ENCODE measurements around the gene VAV2. TPM values are rescaled to one million over a fixed set of nuclear protein-coding genes. Genes with fewer than 3 reads are reported as not detected.

VAV2 gene
- total RNA-seq, 2 experiments from 2014 or later = 11.0 to 27.8 TPM

DNA sequence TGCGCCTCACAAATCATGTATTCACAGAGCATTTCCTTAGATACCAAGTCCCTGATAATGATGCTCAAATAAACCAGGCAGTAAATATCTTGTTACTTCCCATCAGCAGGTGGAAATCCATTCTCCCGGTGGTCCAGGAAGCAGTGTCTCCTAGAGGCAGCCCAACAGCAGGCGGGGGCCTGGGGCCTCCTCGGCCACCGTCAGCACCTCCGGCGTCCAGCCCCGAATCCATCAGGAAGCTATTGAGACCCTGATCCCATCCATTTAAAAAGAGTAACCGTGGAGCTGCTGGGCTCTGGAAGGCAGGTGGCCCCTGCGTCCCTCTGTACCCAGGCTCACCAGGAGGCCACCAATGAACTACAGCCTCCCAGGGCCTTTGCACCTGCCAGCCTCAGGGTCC, 54.0 kb downstream of the VAV2 start:
- ChIA-PET POLR2A (interaction anchor here (1.5 kb wide), 1 partner anchor 17 kb away, joined by 3 read pairs; no protein-coding TSS in a partner anchor), CTCF (ENCODE audit: unreplicated experiment) (no interaction called here)
- Histone ChIP-seq H3K9me3 (ENCODE audit: low read length) (no peaks in the 10 kb centered on the region), H3K4me1 (ENCODE audit: insufficient read depth, low read length, poor library complexity, severe bottlenecking) (peaks cover 5% of the 10 kb centered on the region), H3K27ac (ENCODE audit: low read depth, low read length, poor library complexity, severe bottlenecking) (no peak overlapping the region), H3K36me3 (ENCODE audit: insufficient read depth, low read length) (no peaks in the 10 kb centered on the region), H4K20me1 (ENCODE audit: insufficient read depth, low read length) (no peaks in the 10 kb centered on the region), H3K4me3 (ENCODE audit: low read depth, low read length, poor library complexity, severe bottlenecking) (no peak overlapping the region), H3K79me2 (ENCODE audit: insufficient read depth, low read depth, low read length) (no peaks in the 10 kb centered on the region), H2AFZ (ENCODE audit: low read length) (no peak overlapping the region), H3K4me2 (ENCODE audit: low read length) (no peak overlapping the region), H3K9me2 (ENCODE audit: insufficient read depth, low read length) (no peaks in the 10 kb centered on the region)
- no TSS peak for BruUV-seq (replicated peaks)
- intact Hi-C loops (cut with micrococcal nuclease; ENCODE audit: unreplicated experiment) = no loop called here
- no peak for DNase-seq (ENCODE audit: low spot score)
- TF ChIP-seq, protein P1, sequence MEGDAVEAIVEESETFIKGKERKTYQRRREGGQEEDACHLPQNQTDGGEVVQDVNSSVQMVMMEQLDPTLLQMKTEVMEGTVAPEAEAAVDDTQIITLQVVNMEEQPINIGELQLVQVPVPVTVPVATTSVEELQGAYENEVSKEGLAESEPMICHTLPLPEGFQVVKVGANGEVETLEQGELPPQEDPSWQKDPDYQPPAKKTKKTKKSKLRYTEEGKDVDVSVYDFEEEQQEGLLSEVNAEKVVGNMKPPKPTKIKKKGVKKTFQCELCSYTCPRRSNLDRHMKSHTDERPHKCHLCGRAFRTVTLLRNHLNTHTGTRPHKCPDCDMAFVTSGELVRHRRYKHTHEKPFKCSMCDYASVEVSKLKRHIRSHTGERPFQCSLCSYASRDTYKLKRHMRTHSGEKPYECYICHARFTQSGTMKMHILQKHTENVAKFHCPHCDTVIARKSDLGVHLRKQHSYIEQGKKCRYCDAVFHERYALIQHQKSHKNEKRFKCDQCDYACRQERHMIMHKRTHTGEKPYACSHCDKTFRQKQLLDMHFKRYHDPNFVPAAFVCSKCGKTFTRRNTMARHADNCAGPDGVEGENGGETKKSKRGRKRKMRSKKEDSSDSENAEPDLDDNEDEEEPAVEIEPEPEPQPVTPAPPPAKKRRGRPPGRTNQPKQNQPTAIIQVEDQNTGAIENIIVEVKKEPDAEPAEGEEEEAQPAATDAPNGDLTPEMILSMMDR (conservative IDR thresholded peaks at IDR 0.05; ENCODE audit: low read length) = no peak
- no peak for TF ChIP-seq EZH2phosphoT487 (IDR thresholded peaks at IDR 0.05; ENCODE audit: borderline replicate concordance, low read depth, low read length)

GRCh38 chr9:133937120-133937519, 55.0 kb downstream of the VAV2 start:
- Histone ChIP-seq H3K4me3 (ENCODE audit: low read depth, low read length, poor library complexity, severe bottlenecking) (no peak overlapping the region), H3K4me2 (ENCODE audit: low read length) (no peak overlapping the region), H2AFZ (ENCODE audit: low read length) (no peak overlapping the region), H3K9me3 (ENCODE audit: low read length) (no peaks in the 10 kb centered on the region), H3K79me2 (ENCODE audit: insufficient read depth, low read depth, low read length) (no peaks in the 10 kb centered on the region), H3K27ac (ENCODE audit: low read depth, low read length, poor library complexity, severe bottlenecking) (no peak overlapping the region), H3K4me1 (ENCODE audit: insufficient read depth, low read length, poor library complexity, severe bottlenecking) (peaks cover 5% of the 10 kb centered on the region), H3K36me3 (ENCODE audit: insufficient read depth, low read length) (no peaks in the 10 kb centered on the region), H4K20me1 (ENCODE audit: insufficient read depth, low read length) (no peaks in the 10 kb centered on the region), H3K9me2 (ENCODE audit: insufficient read depth, low read length) (no peaks in the 10 kb centered on the region)
- ChIA-PET CTCF (ENCODE audit: unreplicated experiment) (no interaction called here), POLR2A (no interaction called here)
- intact Hi-C loops (cut with micrococcal nuclease; ENCODE audit: unreplicated experiment) = no loop called here
- DNase-seq (ENCODE audit: low spot score) = no peak
- BruUV-seq (replicated peaks) = no TSS peak
- TF ChIP-seq EZH2phosphoT487 (IDR thresholded peaks at IDR 0.05; ENCODE audit: borderline replicate concordance, low read depth, low read length) = no peak
- TF ChIP-seq, protein P1 (conservative IDR thresholded peaks at IDR 0.05; ENCODE audit: low read length) = no peak

GRCh38 chr9:133935328-133936005, 56.7 kb downstream of the VAV2 start:
- no peak overlapping the region for H3K4me3 ChIP-seq (ENCODE audit: low read depth, low read length, poor library complexity, severe bottlenecking)
- TF ChIP-seq EZH2phosphoT487 (IDR thresholded peaks at IDR 0.05; ENCODE audit: borderline replicate concordance, low read depth, low read length) = no peak
- TF ChIP-seq, protein P1 (conservative IDR thresholded peaks at IDR 0.05; ENCODE audit: low read length) = no peak
- H3K79me2 ChIP-seq (ENCODE audit: insufficient read depth, low read depth, low read length) = no peaks in the 10 kb centered on the region
- intact Hi-C loops (cut with micrococcal nuclease; ENCODE audit: unreplicated experiment) = no loop called here
- H3K4me2 ChIP-seq (ENCODE audit: low read length) = no peak overlapping the region
- ChIA-PET POLR2A (no interaction called here), CTCF (ENCODE audit: unreplicated experiment) (interaction anchor here (1.2 kb wide), 1 partner anchor 153 kb away, joined by 4 read pairs; no protein-coding TSS in a partner anchor)
- H3K9me3 ChIP-seq (ENCODE audit: low read length) = no peaks in the 10 kb centered on the region
- no peaks in the 10 kb centered on the region for H3K36me3 ChIP-seq (ENCODE audit: insufficient read depth, low read length)
- no peak for DNase-seq (ENCODE audit: low spot score)
- H2AFZ ChIP-seq (ENCODE audit: low read length) = no peak overlapping the region
- no peak overlapping the region for H3K27ac ChIP-seq (ENCODE audit: low read depth, low read length, poor library complexity, severe bottlenecking)
- no peaks in the 10 kb centered on the region for H3K9me2 ChIP-seq (ENCODE audit: insufficient read depth, low read length)
- H3K4me1 ChIP-seq (ENCODE audit: insufficient read depth, low read length, poor library complexity, severe bottlenecking) = peaks cover 5% of the 10 kb centered on the region
- H4K20me1 ChIP-seq (ENCODE audit: insufficient read depth, low read length) = no peaks in the 10 kb centered on the region
- no TSS peak for BruUV-seq (replicated peaks)
